Activated CD4-positive, alpha-beta memory T cell treated with anti-CD3 and anti-CD28 coated beads, Interleukin-2, amount 10 ng/mL, durations not matched to agents 7 days and 5 days (primary cell): Measurements from ENCODE around the gene KRAS. TPM values are rescaled to one million over a fixed set of nuclear protein-coding genes. Genes with fewer than 3 reads are reported as not detected.

Experiments used
- CTCF ChIA-PET: fragments of 350-600 bp; sonication (Branson Sonifier 250); formaldehyde crosslinking; loops from one replicate; lab custom pipeline; 2021; ENCODE audit warnings: antibody characterized with exemption, inconsistent platforms; lab: Charles Lee
- POLR2A ChIA-PET: fragments of 350-600 bp; sonication (Branson Sonifier 250); formaldehyde crosslinking; loops from one replicate; lab custom pipeline; 2021; ENCODE audit warnings: antibody characterized with exemption; lab: Charles Lee
- DNase-seq: peaks from one replicate; pipeline ENCODE4 v3.0.0-alpha.2; 2020
- H3K27ac Mint-ChIP-seq: one replicate; pipeline ENCODE4 v1.8.0; 2021; ENCODE audit warnings: mild to moderate bottlenecking, mixed read lengths
- H3K27me3 Mint-ChIP-seq: one replicate; pipeline ENCODE4 v1.8.0; 2021; ENCODE audit warnings: mixed read lengths
- H3K36me3 Mint-ChIP-seq: one replicate; pipeline ENCODE4 v1.8.0; 2021; ENCODE audit warnings: low read depth, mixed read lengths
- H3K4me1 Mint-ChIP-seq: one replicate; pipeline ENCODE4 v1.8.0; 2021; ENCODE audit warnings: mixed read lengths
- H3K4me3 Mint-ChIP-seq: one replicate; pipeline ENCODE4 v1.8.0; 2021; ENCODE audit warnings: mild to moderate bottlenecking, mixed read lengths
- H3K9me3 Mint-ChIP-seq: one replicate; pipeline ENCODE4 v1.8.0; 2021; ENCODE audit warnings: mixed read lengths
- total RNA-seq, 2 experiments: library from RNA; stranded (reverse); gene quantifications; one replicate each; pipeline ENCODE4 v1.2.3, GENCODE V29; 2021

Gene KRAS
- total RNA-seq, 2 experiments from 2014 or later: 38.5 to 40.5 TPM

- no peak overlapping the region for H3K27ac Mint-ChIP-seq
- CTCF ChIA-PET: no interaction called here
- no peaks in the 10 kb centered on the region for H3K36me3 Mint-ChIP-seq
- POLR2A ChIA-PET: no interaction called here
- no peak overlapping the region for H3K4me3 Mint-ChIP-seq
- no peaks in the 10 kb centered on the region for H3K9me3 Mint-ChIP-seq
- no peaks in the 10 kb centered on the region for H3K27me3 Mint-ChIP-seq
- no peak for DNase-seq
- peaks cover 11% of the 10 kb centered on the region for H3K4me1 Mint-ChIP-seq
Observed at GRCh38 chr12:25271486-25272098, 20.9 kb upstream of the KRAS start.

GRCh38 chr12:25269701-25270100, 19.0 kb upstream of the KRAS start:
- H3K9me3 Mint-ChIP-seq: no peaks in the 10 kb centered on the region
- ChIA-PET POLR2A (interaction anchor here (1.1 to 1.8 kb wide), 2 partner anchors 9 to 19 kb away, joined by 3 to 6 read pairs; partner anchors contain the start of gene KRAS), CTCF (interaction anchor here (1.2 kb wide), 1 partner anchor 118 kb away, joined by 3 read pairs; no protein-coding TSS in a partner anchor)
- H3K27ac Mint-ChIP-seq: no peak overlapping the region
- no peaks in the 10 kb centered on the region for H3K36me3 Mint-ChIP-seq
- H3K4me3 Mint-ChIP-seq: no peak overlapping the region
- DNase-seq: no peak
- H3K4me1 Mint-ChIP-seq: peaks cover 7% of the 10 kb centered on the region
- no peaks in the 10 kb centered on the region for H3K27me3 Mint-ChIP-seq

- H3K27ac Mint-ChIP-seq: no peak overlapping the region
- H3K36me3 Mint-ChIP-seq: no peaks in the 10 kb centered on the region
- H3K4me3 Mint-ChIP-seq: no peak overlapping the region
- no peaks in the 10 kb centered on the region for H3K9me3 Mint-ChIP-seq
- peaks cover 5% of the 10 kb centered on the region for H3K27me3 Mint-ChIP-seq
- DNase-seq: no peak
- ChIA-PET CTCF (no interaction called here), POLR2A (no interaction called here)
- peaks cover 7% of the 10 kb centered on the region for H3K4me1 Mint-ChIP-seq
Observed at GRCh38 chr12:25266497-25266896, 15.8 kb upstream of the KRAS start.

- no peaks in the 10 kb centered on the region for H3K9me3 Mint-ChIP-seq
- H3K4me1 Mint-ChIP-seq: peaks cover 6% of the 10 kb centered on the region
- no peak overlapping the region for H3K27ac Mint-ChIP-seq
- H3K36me3 Mint-ChIP-seq: peaks cover 3% of the 10 kb centered on the region
- ChIA-PET POLR2A (no interaction called here), CTCF (interaction anchor here (1.9 kb wide), 1 partner anchor 24 kb away, joined by 5 read pairs; no protein-coding TSS in a partner anchor)
- H3K4me3 Mint-ChIP-seq: no peak overlapping the region
- DNase-seq: no peak
- peaks cover 12% of the 10 kb centered on the region for H3K27me3 Mint-ChIP-seq
Observed at GRCh38 chr12:25264862-25265261, 14.1 kb upstream of the KRAS start.

GRCh38 chr12:25264114-25264513, 13.4 kb upstream of the KRAS start:
- no peaks in the 10 kb centered on the region for H3K4me1 Mint-ChIP-seq
- CTCF ChIA-PET: interaction anchor here (1.9 kb wide), 1 partner anchor 23 kb away, joined by 5 read pairs; no protein-coding TSS in a partner anchor
- no peaks in the 10 kb centered on the region for H3K9me3 Mint-ChIP-seq
- no peak overlapping the region for H3K4me3 Mint-ChIP-seq
- DNase-seq: no peak
- peaks cover 3% of the 10 kb centered on the region for H3K36me3 Mint-ChIP-seq
- POLR2A ChIA-PET: interaction anchor here (1.4 kb wide), 1 partner anchor 123 kb away, joined by 3 read pairs; no protein-coding TSS in a partner anchor
- H3K27me3 Mint-ChIP-seq: peaks cover 12% of the 10 kb centered on the region
- no peak overlapping the region for H3K27ac Mint-ChIP-seq

- Mint-ChIP-seq H3K4me1 (no peaks in the 10 kb centered on the region), H3K27me3 (peaks cover 12% of the 10 kb centered on the region), H3K9me3 (no peaks in the 10 kb centered on the region), H3K36me3 (peaks cover 3% of the 10 kb centered on the region), H3K4me3 (no peak overlapping the region), H3K27ac (no peak overlapping the region)
- ChIA-PET CTCF (interaction anchor here (1.9 to 2.0 kb wide), 2 partner anchors 23 to 124 kb away, joined by 5 read pairs; no protein-coding TSS in a partner anchor), POLR2A (interaction anchor here (1.4 to 1.7 kb wide), 2 partner anchors 13 to 124 kb away, joined by 3 to 7 read pairs; partner anchors contain the start of gene KRAS)
- DNase-seq: no peak
Observed at GRCh38 chr12:25263594-25263993, 12.9 kb upstream of the KRAS start.

GRCh38 chr12:25262389-25263074, 11.8 kb upstream of the KRAS start:
- no peak for DNase-seq
- POLR2A ChIA-PET: interaction anchor here (1.7 kb wide), 1 partner anchor 12 kb away, joined by 7 read pairs; the partner anchor contains the start of gene KRAS
- Mint-ChIP-seq H3K27ac (no peak overlapping the region), H3K4me1 (no peaks in the 10 kb centered on the region), H3K36me3 (peaks cover 3% of the 10 kb centered on the region), H3K9me3 (no peaks in the 10 kb centered on the region), H3K27me3 (peaks cover 12% of the 10 kb centered on the region), H3K4me3 (no peak overlapping the region)
- CTCF ChIA-PET: interaction anchor here (2.0 kb wide), 1 partner anchor 125 kb away, joined by 5 read pairs; no protein-coding TSS in a partner anchor

- ChIA-PET POLR2A (interaction anchor here (0.6 kb wide), 1 partner anchor 205 kb away, joined by 3 read pairs; no protein-coding TSS in a partner anchor), CTCF (no interaction called here)
- H3K27me3 Mint-ChIP-seq: peaks cover 11% of the 10 kb centered on the region
- no peak overlapping the region for H3K4me3 Mint-ChIP-seq
- peaks cover 3% of the 10 kb centered on the region for H3K36me3 Mint-ChIP-seq
- no peaks in the 10 kb centered on the region for H3K9me3 Mint-ChIP-seq
- H3K4me1 Mint-ChIP-seq: peaks cover 4% of the 10 kb centered on the region
- no peak overlapping the region for H3K27ac Mint-ChIP-seq
- DNase-seq: no peak
Observed at GRCh38 chr12:25257590-25258324, 7.0 kb upstream of the KRAS start.

- Mint-ChIP-seq H3K4me1 (peaks cover 9% of the 10 kb centered on the region), H3K27me3 (peaks cover 18% of the 10 kb centered on the region), H3K27ac (no peak overlapping the region), H3K9me3 (no peaks in the 10 kb centered on the region), H3K4me3 (no peak overlapping the region), H3K36me3 (peaks cover 3% of the 10 kb centered on the region)
- ChIA-PET CTCF (interaction anchor here (0.7 kb wide), 1 partner anchor 15 kb away, joined by 3 read pairs; no protein-coding TSS in a partner anchor), POLR2A (interaction anchor here (1.6 to 1.7 kb wide), 2 partner anchors 58 to 131 kb away, joined by 3 to 7 read pairs; no protein-coding TSS in a partner anchor)
- DNase-seq: no peak
Observed at GRCh38 chr12:25256826-25257225, 6.1 kb upstream of the KRAS start.

- DNase-seq: no peak
- H3K36me3 Mint-ChIP-seq: peaks cover 3% of the 10 kb centered on the region
- CTCF ChIA-PET: no interaction called here
- POLR2A ChIA-PET: interaction anchor here (1.6 to 1.7 kb wide), 2 partner anchors 57 to 132 kb away, joined by 3 to 7 read pairs; no protein-coding TSS in a partner anchor
- no peaks in the 10 kb centered on the region for H3K9me3 Mint-ChIP-seq
- peaks cover 15% of the 10 kb centered on the region for H3K4me1 Mint-ChIP-seq
- no peak overlapping the region for H3K4me3 Mint-ChIP-seq
- H3K27ac Mint-ChIP-seq: no peak overlapping the region
- H3K27me3 Mint-ChIP-seq: peaks cover 19% of the 10 kb centered on the region
Observed at GRCh38 chr12:25256005-25256404, 5.3 kb upstream of the KRAS start.

GRCh38 chr12:25254271-25254880, 3.6 kb upstream of the KRAS start:
- H3K36me3 Mint-ChIP-seq: no peaks in the 10 kb centered on the region

GRCh38 chr12:25253371-25254068, 2.8 kb upstream of the KRAS start:
- peaks cover 11% of the 10 kb centered on the region for H3K27me3 Mint-ChIP-seq
- peaks cover 1% of the 10 kb centered on the region for H3K36me3 Mint-ChIP-seq
- no peak for DNase-seq
- POLR2A ChIA-PET: no interaction called here
- H3K27ac Mint-ChIP-seq: no peak overlapping the region
- CTCF ChIA-PET: interaction anchor here (1.8 kb wide), 1 partner anchor 12 kb away, joined by 6 read pairs; no protein-coding TSS in a partner anchor
- H3K4me1 Mint-ChIP-seq: peaks cover 25% of the 10 kb centered on the region
- H3K9me3 Mint-ChIP-seq: no peaks in the 10 kb centered on the region
- no peak overlapping the region for H3K4me3 Mint-ChIP-seq

More at GRCh38 chr12:25254271-25254880, 3.6 kb upstream of the KRAS start:
- H3K4me3 Mint-ChIP-seq: no peak overlapping the region
- peaks cover 21% of the 10 kb centered on the region for H3K4me1 Mint-ChIP-seq
- peaks cover 11% of the 10 kb centered on the region for H3K27me3 Mint-ChIP-seq
- no peak for DNase-seq
- no peaks in the 10 kb centered on the region for H3K9me3 Mint-ChIP-seq
- CTCF ChIA-PET: no interaction called here
- POLR2A ChIA-PET: no interaction called here
- no peak overlapping the region for H3K27ac Mint-ChIP-seq
